ENCODE results near the gene LEP. TPM values are rescaled to one million over a fixed set of nuclear protein-coding genes. Genes with fewer than 3 reads are reported as not detected.

Gene LEP

Small RNA genes lying within 50 kb of the gene (small RNA-seq; reads per million reads assigned to genes)
- not detected for gene MIR129-1 (ENCODE audit: insufficient read depth)

Measured in neuronal stem cell (in vitro differentiated cells).